ENCODE results near the gene ODC1. TPM values are rescaled to one million over a fixed set of nuclear protein-coding genes. Genes with fewer than 3 reads are reported as not detected.
A peak's percentile ranks its signal among the peaks of the same experiment; 100 is the strongest.

ODC1 gene
- total and polyA plus RNA-seq, 12 donors: 4.1 to 92.8 (median 56.0) TPM

GRCh38 chr2:10438688-10439087 lies 9.4 kb downstream of the ODC1 start:
- intact Hi-C loops (cut with DNase I): loop anchor here in 7 of 10 donors (5.0 to 10.0 kb wide), 7 partner anchors 226 to 634 kb away; partner anchors contain the start of gene RRM2 (in 1 of the 7)
- ATAC-seq: no peak
- Histone ChIP-seq H3K27ac (no peak overlapping the region), H3K4me3 (no peak overlapping the region), H3K9me3 (no peaks in the 10 kb centered on the region), H3K27me3 (no peaks in the 10 kb centered on the region), H3K36me3 (peaks cover 0 to 47% (median 29%) of the 10 kb centered on the region in 9 donors), H3K4me1 (peaks cover 0 to 14% (median 0%) of the 10 kb centered on the region in 9 donors)
- 89% methylated on average over 14 of the region's 14 CpGs for WGBS, 2 donors
- TF ChIP-seq CTCF (IDR thresholded peaks at IDR 0.05): no peak
- DNase-seq: no peak

GRCh38 chr2:10437806-10438205 lies 10.3 kb downstream of the ODC1 start:
- H3K4me1 ChIP-seq: peaks cover 0 to 15% (median under 1%) of the 10 kb centered on the region in 9 donors
- intact Hi-C loops (cut with DNase I): loop anchor here in 8 of 10 donors (2.0 to 10.0 kb wide), 8 partner anchors 227 to 633 kb away; partner anchors contain the start of gene RRM2 (in 1 of the 8)

GRCh38 chr2:10436583-10437110 lies 11.5 kb downstream of the ODC1 start:
- ATAC-seq (no peak), DNase-seq (no peak)
- Histone ChIP-seq H3K9me3 (no peaks in the 10 kb centered on the region), H3K36me3 (peaks cover 0 to 27% (median 20%) of the 10 kb centered on the region in 9 donors), H3K4me1 (peaks cover 0 to 26% (median 10%) of the 10 kb centered on the region in 9 donors), H3K4me3 (no peak overlapping the region), H3K27ac (no peak overlapping the region), H3K27me3 (peaks cover 0 to 6% (median 0%) of the 10 kb centered on the region in 7 donors)
- intact Hi-C loops (cut with DNase I): loop anchor here in 8 of 10 donors (2.0 to 10.0 kb wide), 8 partner anchors 228 to 632 kb away; partner anchors contain the start of gene RRM2 (in 1 of the 8)
- TF ChIP-seq CTCF (IDR thresholded peaks at IDR 0.05): no peak
- 79 to 81% methylated on average over 13 of the region's 13 CpGs for WGBS, 2 donors

More at GRCh38 chr2:10437806-10438205, 10.3 kb downstream of the ODC1 start:
- ATAC-seq: no peak
- peaks cover 0 to under 1% (median 0%) of the 10 kb centered on the region in 7 donors for H3K27me3 ChIP-seq
- no peak overlapping the region for H3K4me3 ChIP-seq
- H3K27ac ChIP-seq: no peak overlapping the region
- no peak for DNase-seq
- WGBS, 2 donors: 89% methylated on average over 9 of the region's 9 CpGs
- no peaks in the 10 kb centered on the region for H3K9me3 ChIP-seq
- H3K36me3 ChIP-seq: peaks cover 0 to 38% (median 23%) of the 10 kb centered on the region in 9 donors
- no peak for TF ChIP-seq CTCF (IDR thresholded peaks at IDR 0.05)

GRCh38 chr2:10435820-10436204 lies 12.3 kb downstream of the ODC1 start:
- DNase-seq (no peak), ATAC-seq (peak in 2 of 8 donors; percentile 6 to 26)
- no peak overlapping the region for H3K27ac ChIP-seq
- H3K4me3 ChIP-seq: no peak overlapping the region
- peaks cover 0 to 26% (median 10%) of the 10 kb centered on the region in 9 donors for H3K4me1 ChIP-seq
- H3K36me3 ChIP-seq: peaks cover 0 to 18% (median 12%) of the 10 kb centered on the region in 9 donors
- WGBS, 2 donors: 85 to 90% methylated on average over 14 of the region's 14 CpGs
- intact Hi-C loops (cut with DNase I): loop anchor here in 9 of 10 donors (1.0 to 10.0 kb wide), 13 partner anchors 229 to 631 kb away; partner anchors contain the start of gene RRM2 (in 2 of the 9)
- H3K27me3 ChIP-seq: peaks cover 0 to 8% (median 0%) of the 10 kb centered on the region in 7 donors
- no peaks in the 10 kb centered on the region for H3K9me3 ChIP-seq
- no peak for TF ChIP-seq CTCF (IDR thresholded peaks at IDR 0.05)

Measured in heart right ventricle (tissue), 16 donors.